Measurements from ENCODE around the gene MEIOC. TPM values are rescaled to one million over a fixed set of nuclear protein-coding genes. Genes with fewer than 3 reads are reported as not detected.
"Not testable (repeated sequence)": the region's sequence is repeated elsewhere in the genome, so short reads cannot be mapped to it uniquely, and the experiment has no call there.

The MEIOC gene
- total RNA-seq, 2 donors from 2014 or later: 0.17 TPM; not detected in 1

DNA sequence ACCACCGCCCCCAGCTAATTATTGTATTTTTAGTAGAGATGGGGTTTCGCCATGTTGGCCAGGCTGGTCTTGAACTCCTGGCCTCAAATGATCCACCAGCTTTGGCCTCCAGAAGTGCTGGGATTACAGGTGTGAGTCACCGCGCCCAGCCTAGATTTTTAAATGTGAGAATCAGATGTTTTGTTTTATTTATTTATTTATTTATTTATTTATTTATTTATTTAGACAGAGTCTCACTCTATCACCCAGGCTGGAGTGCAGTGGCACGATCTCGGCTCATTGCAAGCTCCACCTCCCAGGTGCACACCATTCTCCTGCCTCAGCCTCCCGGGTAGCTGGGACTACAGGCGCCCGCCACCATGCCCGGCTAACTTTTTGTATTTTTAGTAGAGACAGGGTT, 44.0 kb downstream of the MEIOC start:
- not testable (repeated sequence) for H3K27ac Mint-ChIP-seq; H3K4me1 Mint-ChIP-seq (ENCODE audit: low read depth in 2 of 2); H3K36me3 Mint-ChIP-seq; H3K4me3 Mint-ChIP-seq; DNase-seq (ENCODE audit: low spot score); H3K9me3 Mint-ChIP-seq; ATAC-seq; H3K27me3 Mint-ChIP-seq

DNA sequence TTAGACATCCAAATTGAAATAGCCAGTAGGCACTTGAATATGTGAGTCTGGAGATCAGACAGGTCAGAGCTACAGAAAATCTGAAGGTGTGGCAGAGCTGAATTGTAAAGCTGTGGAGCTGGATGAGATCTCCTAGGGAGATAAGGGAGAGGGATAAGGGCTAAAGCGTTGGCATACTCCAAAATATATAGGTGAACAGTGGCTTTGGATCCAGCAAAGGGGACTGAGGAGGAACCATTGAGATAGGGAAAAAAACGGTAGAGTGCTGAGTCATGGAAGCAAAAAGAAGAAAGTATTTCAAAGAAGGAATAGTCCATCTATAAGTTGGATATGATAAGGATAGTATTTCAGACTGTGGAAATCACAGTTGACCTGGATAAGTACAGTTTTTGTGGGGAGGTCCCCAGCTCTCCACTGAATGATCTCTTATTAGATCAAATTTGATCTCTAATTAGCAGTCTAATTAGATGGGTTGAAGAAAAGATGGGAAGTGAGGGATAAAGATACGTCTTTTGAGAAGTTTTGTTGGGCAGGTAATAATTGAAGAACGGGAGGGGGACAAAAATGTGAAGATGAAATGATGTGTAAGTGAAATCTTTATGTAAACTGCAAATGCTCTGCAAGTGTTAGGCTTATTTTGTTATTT, 51.6 kb downstream of the MEIOC start:
- no peak for DNase-seq (ENCODE audit: low spot score)
- no peaks in the 10 kb centered on the region for H3K36me3 Mint-ChIP-seq
- ATAC-seq: no peak
- H3K4me3 Mint-ChIP-seq: no peak overlapping the region
- H3K27ac Mint-ChIP-seq: no peak overlapping the region
- peaks cover 0 to 3% of the 10 kb centered on the region in 2 donors for H3K27me3 Mint-ChIP-seq
- no peaks in the 10 kb centered on the region for H3K9me3 Mint-ChIP-seq
- H3K4me1 Mint-ChIP-seq (ENCODE audit: low read depth in 2 of 2): no peaks in the 10 kb centered on the region

GRCh38 chr17:44708401-44709263, 52.4 kb downstream of the MEIOC start, which contains the start of gene DBF4B:
Gene DBF4B (plus strand): TSS chr17:44708665. CDS start chr17:44708821, 156 bp downstream.
- H3K27me3 Mint-ChIP-seq: peaks cover 0 to 3% of the 10 kb centered on the region in 2 donors
- no peaks in the 10 kb centered on the region for H3K9me3 Mint-ChIP-seq
- no peaks in the 10 kb centered on the region for H3K4me1 Mint-ChIP-seq (ENCODE audit: low read depth in 2 of 2)
- DNase-seq (ENCODE audit: low spot score) (peak; percentile 83), ATAC-seq (peak; percentile 90 to 91)
- no peaks in the 10 kb centered on the region for H3K36me3 Mint-ChIP-seq
- H3K4me3 Mint-ChIP-seq: no peak within 1 kb of the TSS
- H3K27ac Mint-ChIP-seq: no peak within 1 kb of the TSS

DNA sequence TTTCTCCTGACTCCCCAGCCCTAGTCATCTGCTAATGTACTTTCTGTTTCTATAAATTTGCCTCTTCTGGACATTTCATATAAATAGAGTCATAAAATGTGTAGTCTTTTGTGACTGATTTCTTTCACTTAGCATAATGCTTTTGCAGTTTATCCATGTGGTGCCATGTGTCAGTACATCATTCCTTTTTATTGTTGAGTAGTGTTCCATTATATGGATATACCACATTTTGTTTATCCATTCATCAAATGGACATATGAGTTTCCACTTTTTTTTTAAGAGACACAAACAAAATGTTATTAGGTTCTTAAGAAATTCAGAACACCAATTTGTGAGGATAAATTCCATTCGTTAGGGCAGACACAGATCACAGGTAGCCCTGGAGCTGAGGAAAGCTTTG, 63.2 kb downstream of the MEIOC start:
- H3K27ac Mint-ChIP-seq: no peak overlapping the region
- H3K4me3 Mint-ChIP-seq: no peak overlapping the region
- H3K27me3 Mint-ChIP-seq: no peaks in the 10 kb centered on the region
- DNase-seq (ENCODE audit: low spot score) (no peak), ATAC-seq (no peak)
- H3K9me3 Mint-ChIP-seq: no peaks in the 10 kb centered on the region
- H3K4me1 Mint-ChIP-seq (ENCODE audit: low read depth in 2 of 2): no peaks in the 10 kb centered on the region
- no peaks in the 10 kb centered on the region for H3K36me3 Mint-ChIP-seq

DNA sequence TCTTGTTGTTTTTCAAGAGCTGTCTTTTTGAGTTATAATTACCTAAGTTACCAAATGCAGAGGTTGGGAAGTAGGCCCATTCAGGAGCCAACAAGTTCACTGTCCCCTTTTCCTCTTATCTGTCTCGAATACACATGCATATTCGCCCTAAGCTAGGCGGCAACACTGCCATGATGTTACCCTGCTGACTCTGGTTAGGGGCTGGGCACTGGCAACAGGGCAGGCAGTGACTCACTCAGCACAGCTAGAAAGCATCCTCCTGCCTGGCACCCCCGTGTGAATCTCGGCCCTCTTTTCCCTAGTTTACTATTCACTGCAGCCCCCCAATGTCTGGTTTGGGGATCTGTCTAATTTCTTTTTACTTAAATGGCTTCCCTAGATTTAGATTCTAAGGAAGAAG, 66.0 kb downstream of the MEIOC start:
- no peaks in the 10 kb centered on the region for H3K36me3 Mint-ChIP-seq
- H3K27me3 Mint-ChIP-seq: no peaks in the 10 kb centered on the region
- H3K9me3 Mint-ChIP-seq: no peaks in the 10 kb centered on the region
- no peak overlapping the region for H3K4me3 Mint-ChIP-seq
- no peak overlapping the region for H3K27ac Mint-ChIP-seq
- no peaks in the 10 kb centered on the region for H3K4me1 Mint-ChIP-seq (ENCODE audit: low read depth in 2 of 2)
- DNase-seq (ENCODE audit: low spot score): no peak
- ATAC-seq: no peak

Other genes starting within 250 kb of the MEIOC start
- 10 to 100 TPM; 61.1 to 68.3 TPM for gene GPATCH8, start 153.1 kb upstream of the MEIOC start, total RNA-seq
- under 1 TPM in 1 of 2 donors, not detected in 1; 0.20 TPM for gene FZD2, start 99.0 kb upstream of the MEIOC start, total RNA-seq
- 10 to 100 TPM; 27.6 to 36.0 TPM for gene CCDC43, start 33.3 kb downstream of the MEIOC start, total RNA-seq
- gene DBF4B, start 52.2 kb downstream of the MEIOC start, total RNA-seq: 10 to 100 TPM; 18.0 to 48.1 TPM
- gene ADAM11, start 102.5 kb downstream of the MEIOC start, total RNA-seq: under 1 TPM; 0.31 to 0.53 TPM
- gene GJC1, start 173.8 kb downstream of the MEIOC start, total RNA-seq: 1 to 10 TPM; 1.4 to 2.5 TPM
- gene HIGD1B, start 191.4 kb downstream of the MEIOC start, total RNA-seq: not detected
- gene EFTUD2, start 243.0 kb downstream of the MEIOC start, total RNA-seq: 100 to 1,000 TPM; 192 to 232 TPM

All from natural killer cell treated with Interleukin-12 subunit alpha and Interleukin-12 subunit beta and Interleukin-15 and Interleukin-18, amount 100 ng/mL, for 72 hours (primary cell).